ENCODE data around the gene YPEL4. TPM values are rescaled to one million over a fixed set of nuclear protein-coding genes. Genes with fewer than 3 reads are reported as not detected.

The YPEL4 gene
- total RNA-seq, 1 experiment from 2014 or later, result 0.32 TPM

DNA sequence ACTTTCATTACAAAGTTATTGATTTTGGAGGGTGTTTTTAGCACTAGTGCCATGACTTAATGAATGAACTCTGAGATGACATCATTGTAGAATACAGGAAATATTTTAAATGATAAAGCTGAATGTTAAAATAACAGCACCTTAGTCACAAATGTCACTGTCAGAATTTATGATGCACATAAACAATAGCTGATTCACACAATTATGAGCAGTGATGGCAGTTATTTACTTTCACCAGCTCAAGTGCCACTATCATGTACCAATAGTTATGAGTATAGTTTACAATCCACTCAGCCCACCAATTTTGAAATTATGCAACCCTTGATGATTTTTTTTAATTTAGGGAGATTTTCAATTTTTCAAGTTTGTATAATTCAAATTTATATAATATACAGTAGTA, 29.2 kb downstream of the YPEL4 start:
- POLR2A ChIA-PET, result no interaction called here
- Histone ChIP-seq H4K20me1 (ENCODE audit: insufficient read depth) (no peaks in the 10 kb centered on the region), H2AFZ (ENCODE audit: low read depth, low read length, poor library complexity, severe bottlenecking) (no peak overlapping the region), H3K9me3 (ENCODE audit: control insufficient read depth in 1 of 2, insufficient read depth in 1 of 2, low read depth in 1 of 2, low read length in 2 of 2) (peaks cover 10 to 14% of the 10 kb centered on the region in 2 experiments; a peak in 3 of 4 replicates), H3K4me1 (ENCODE audit: control insufficient read depth in 1 of 2, insufficient read depth in 2 of 2, low read length in 2 of 2) (no peaks in the 10 kb centered on the region), H3K9me2 (ENCODE audit: insufficient read depth) (no peaks in the 10 kb centered on the region), H3K9ac (ENCODE audit: low read length) (no peak overlapping the region), H3K27me3 (ENCODE audit: insufficient read depth, low read length) (no peaks in the 10 kb centered on the region), H3K36me3 (ENCODE audit: control insufficient read depth in 1 of 2, insufficient read depth in 2 of 2, low read length in 2 of 2) (no peaks in the 10 kb centered on the region), H3K4me3 (replicated peaks in 1 of 2; ENCODE audit: low read depth in 1 of 2, low read length in 2 of 2) (no peak overlapping the region), H3K27ac (ENCODE audit: low read depth, low read length) (no peak overlapping the region), H3K4me2 (ENCODE audit: low read length) (no peak overlapping the region), H3K79me2 (ENCODE audit: insufficient read depth, low read length) (no peaks in the 10 kb centered on the region)
- intact Hi-C loops (cut with micrococcal nuclease), result no loop called here
- TF ChIP-seq, protein P1, sequence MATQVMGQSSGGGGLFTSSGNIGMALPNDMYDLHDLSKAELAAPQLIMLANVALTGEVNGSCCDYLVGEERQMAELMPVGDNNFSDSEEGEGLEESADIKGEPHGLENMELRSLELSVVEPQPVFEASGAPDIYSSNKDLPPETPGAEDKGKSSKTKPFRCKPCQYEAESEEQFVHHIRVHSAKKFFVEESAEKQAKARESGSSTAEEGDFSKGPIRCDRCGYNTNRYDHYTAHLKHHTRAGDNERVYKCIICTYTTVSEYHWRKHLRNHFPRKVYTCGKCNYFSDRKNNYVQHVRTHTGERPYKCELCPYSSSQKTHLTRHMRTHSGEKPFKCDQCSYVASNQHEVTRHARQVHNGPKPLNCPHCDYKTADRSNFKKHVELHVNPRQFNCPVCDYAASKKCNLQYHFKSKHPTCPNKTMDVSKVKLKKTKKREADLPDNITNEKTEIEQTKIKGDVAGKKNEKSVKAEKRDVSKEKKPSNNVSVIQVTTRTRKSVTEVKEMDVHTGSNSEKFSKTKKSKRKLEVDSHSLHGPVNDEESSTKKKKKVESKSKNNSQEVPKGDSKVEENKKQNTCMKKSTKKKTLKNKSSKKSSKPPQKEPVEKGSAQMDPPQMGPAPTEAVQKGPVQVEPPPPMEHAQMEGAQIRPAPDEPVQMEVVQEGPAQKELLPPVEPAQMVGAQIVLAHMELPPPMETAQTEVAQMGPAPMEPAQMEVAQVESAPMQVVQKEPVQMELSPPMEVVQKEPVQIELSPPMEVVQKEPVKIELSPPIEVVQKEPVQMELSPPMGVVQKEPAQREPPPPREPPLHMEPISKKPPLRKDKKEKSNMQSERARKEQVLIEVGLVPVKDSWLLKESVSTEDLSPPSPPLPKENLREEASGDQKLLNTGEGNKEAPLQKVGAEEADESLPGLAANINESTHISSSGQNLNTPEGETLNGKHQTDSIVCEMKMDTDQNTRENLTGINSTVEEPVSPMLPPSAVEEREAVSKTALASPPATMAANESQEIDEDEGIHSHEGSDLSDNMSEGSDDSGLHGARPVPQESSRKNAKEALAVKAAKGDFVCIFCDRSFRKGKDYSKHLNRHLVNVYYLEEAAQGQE (IDR thresholded peaks at IDR 0.05; ENCODE audit: low read depth), result no peak
- TF ChIP-seq POLR2A (IDR thresholded peaks at IDR 0.05; ENCODE audit: borderline replicate concordance, extremely low read depth, insufficient read depth, insufficient read length), result no peak
- no peak for TF ChIP-seq CBX3 (IDR thresholded peaks at IDR 0.05; ENCODE audit: low read depth)
- TF ChIP-seq POLR2AphosphoS5 (IDR thresholded peaks at IDR 0.05; ENCODE audit: low read depth, low read length), result no peak
- TF ChIP-seq, protein P2, sequence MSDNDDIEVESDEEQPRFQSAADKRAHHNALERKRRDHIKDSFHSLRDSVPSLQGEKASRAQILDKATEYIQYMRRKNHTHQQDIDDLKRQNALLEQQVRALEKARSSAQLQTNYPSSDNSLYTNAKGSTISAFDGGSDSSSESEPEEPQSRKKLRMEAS (IDR thresholded peaks at IDR 0.05), result no peak
- TF ChIP-seq EZH2 (IDR thresholded peaks at IDR 0.05), result no peak
- no peak for TF ChIP-seq EGR1 (IDR thresholded peaks at IDR 0.05; ENCODE audit: low read depth)
- TF ChIP-seq, protein P3, sequence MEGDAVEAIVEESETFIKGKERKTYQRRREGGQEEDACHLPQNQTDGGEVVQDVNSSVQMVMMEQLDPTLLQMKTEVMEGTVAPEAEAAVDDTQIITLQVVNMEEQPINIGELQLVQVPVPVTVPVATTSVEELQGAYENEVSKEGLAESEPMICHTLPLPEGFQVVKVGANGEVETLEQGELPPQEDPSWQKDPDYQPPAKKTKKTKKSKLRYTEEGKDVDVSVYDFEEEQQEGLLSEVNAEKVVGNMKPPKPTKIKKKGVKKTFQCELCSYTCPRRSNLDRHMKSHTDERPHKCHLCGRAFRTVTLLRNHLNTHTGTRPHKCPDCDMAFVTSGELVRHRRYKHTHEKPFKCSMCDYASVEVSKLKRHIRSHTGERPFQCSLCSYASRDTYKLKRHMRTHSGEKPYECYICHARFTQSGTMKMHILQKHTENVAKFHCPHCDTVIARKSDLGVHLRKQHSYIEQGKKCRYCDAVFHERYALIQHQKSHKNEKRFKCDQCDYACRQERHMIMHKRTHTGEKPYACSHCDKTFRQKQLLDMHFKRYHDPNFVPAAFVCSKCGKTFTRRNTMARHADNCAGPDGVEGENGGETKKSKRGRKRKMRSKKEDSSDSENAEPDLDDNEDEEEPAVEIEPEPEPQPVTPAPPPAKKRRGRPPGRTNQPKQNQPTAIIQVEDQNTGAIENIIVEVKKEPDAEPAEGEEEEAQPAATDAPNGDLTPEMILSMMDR (IDR thresholded peaks at IDR 0.05 in 2 of 3, conservative IDR thresholded peaks at IDR 0.05 in 1 of 3; ENCODE audit: borderline replicate concordance in 1 of 3, insufficient read depth in 1 of 3, low read depth in 2 of 3, low read length in 2 of 3), result no peak
- TF ChIP-seq YY1 (IDR thresholded peaks at IDR 0.05; ENCODE audit: extremely low read depth, insufficient replicate concordance, low read depth, low read length), result no peak
- TF ChIP-seq CEBPB (IDR thresholded peaks at IDR 0.05; ENCODE audit: low read depth), result no peak
- TF ChIP-seq RAD21 (IDR thresholded peaks at IDR 0.05; ENCODE audit: low read depth), result no peak
- no peak for TF ChIP-seq FOSL1 (IDR thresholded peaks at IDR 0.05; ENCODE audit: low read depth)
- TF ChIP-seq EZH2phosphoT487 (IDR thresholded peaks at IDR 0.05; ENCODE audit: borderline replicate concordance), result no peak
- no TSS peak for BruUV-seq (replicated peaks)
- CTCF ChIA-PET, result no interaction called here
- ATAC-seq (no peak), DNase-seq (ENCODE audit: low read depth, low spot score) (no peak)
- RAD21 ChIA-PET (ENCODE audit: low non-redundant PET in 1 of 2, low total read pairs in 2 of 2, uncharacterized antibody in 2 of 2, unreplicated experiment in 2 of 2), result no interaction called here

Measured in HCT116 (cell line).